IPS-18a (cell line): Measurements from ENCODE around the gene EXOC6.

Experiments
- H3K27ac ChIP-seq: one replicate; pipeline ENCODE4 v1.5.1; 2013; ENCODE audit warnings: low read length
- H3K27me3 ChIP-seq: one replicate; pipeline ENCODE4 v1.6.1; 2013; ENCODE audit warnings: mild to moderate bottlenecking, low read length; ENCODE audit not compliant: control insufficient read depth, insufficient read depth
- H3K36me3 ChIP-seq: one replicate; pipeline ENCODE4 v1.6.1; 2013; ENCODE audit warnings: low read depth, low read length; ENCODE audit not compliant: control insufficient read depth
- H3K4me1 ChIP-seq: one replicate; pipeline ENCODE4 v1.6.1; 2013; ENCODE audit warnings: low read depth, low read length; ENCODE audit not compliant: control insufficient read depth
- H3K4me3 ChIP-seq: one replicate; pipeline ENCODE4 v1.5.1; 2013; ENCODE audit warnings: low read length
- H3K9ac ChIP-seq: one replicate; pipeline ENCODE4 v1.6.1; 2013; ENCODE audit warnings: mild to moderate bottlenecking, low read length, moderate library complexity
- H3K9me3 ChIP-seq: one replicate; pipeline ENCODE4 v1.6.1; 2013; ENCODE audit warnings: low read depth, low read length; ENCODE audit not compliant: control insufficient read depth

EXOC6 gene

GRCh38 chr10:92837456-92837855 is 10.9 kb upstream of the EXOC6 start:
- Histone ChIP-seq H3K9me3 (no peaks in the 10 kb centered on the region), H3K36me3 (no peaks in the 10 kb centered on the region), H3K27me3 (no peaks in the 10 kb centered on the region), H3K4me3 (no peak overlapping the region), H3K9ac (no peak overlapping the region), H3K27ac (no peak overlapping the region), H3K4me1 (no peaks in the 10 kb centered on the region)

- no peaks in the 10 kb centered on the region for H3K9me3 ChIP-seq
- no peaks in the 10 kb centered on the region for H3K36me3 ChIP-seq
- no peak overlapping the region for H3K27ac ChIP-seq
- no peaks in the 10 kb centered on the region for H3K27me3 ChIP-seq
- H3K9ac ChIP-seq, result no peak overlapping the region
- H3K4me3 ChIP-seq, result no peak overlapping the region
- H3K4me1 ChIP-seq, result no peaks in the 10 kb centered on the region
Measured at GRCh38 chr10:92839191-92840085, 8.9 kb upstream of the EXOC6 start.

GRCh38 chr10:92844746-92845145 is 3.6 kb upstream of the EXOC6 start:
- H3K9ac ChIP-seq, result no peak overlapping the region
- no peak overlapping the region for H3K4me3 ChIP-seq
- H3K9me3 ChIP-seq, result no peaks in the 10 kb centered on the region
- H3K27me3 ChIP-seq, result peaks cover 22% of the 10 kb centered on the region
- H3K4me1 ChIP-seq, result peaks cover 4% of the 10 kb centered on the region
- H3K36me3 ChIP-seq, result no peaks in the 10 kb centered on the region
- H3K27ac ChIP-seq, result no peak overlapping the region

DNA sequence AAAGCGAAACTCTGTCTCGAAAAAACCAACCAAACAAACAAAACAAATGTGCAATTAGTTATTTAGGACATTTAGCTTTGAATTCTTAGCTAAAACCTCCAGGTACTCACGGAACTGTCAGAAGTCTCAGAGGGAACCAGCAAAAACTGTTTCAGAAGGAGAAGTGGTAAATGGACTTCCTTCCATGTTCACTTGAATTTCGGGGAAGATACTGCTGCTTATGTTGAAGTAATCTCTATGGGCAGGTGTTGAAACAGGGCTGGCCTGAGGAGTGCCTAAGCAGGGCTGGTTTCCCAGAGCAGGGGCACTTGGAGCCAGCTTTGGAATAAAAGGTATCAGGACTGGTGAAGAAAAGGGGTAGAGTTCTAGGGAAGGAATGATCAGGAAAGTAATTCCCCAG is 2.4 kb upstream of the EXOC6 start:
- Histone ChIP-seq H3K36me3 (no peaks in the 10 kb centered on the region), H3K9me3 (no peaks in the 10 kb centered on the region), H3K27ac (no peak overlapping the region), H3K27me3 (peaks cover 30% of the 10 kb centered on the region), H3K4me3 (no peak overlapping the region), H3K9ac (no peak overlapping the region), H3K4me1 (peaks cover 4% of the 10 kb centered on the region)

DNA sequence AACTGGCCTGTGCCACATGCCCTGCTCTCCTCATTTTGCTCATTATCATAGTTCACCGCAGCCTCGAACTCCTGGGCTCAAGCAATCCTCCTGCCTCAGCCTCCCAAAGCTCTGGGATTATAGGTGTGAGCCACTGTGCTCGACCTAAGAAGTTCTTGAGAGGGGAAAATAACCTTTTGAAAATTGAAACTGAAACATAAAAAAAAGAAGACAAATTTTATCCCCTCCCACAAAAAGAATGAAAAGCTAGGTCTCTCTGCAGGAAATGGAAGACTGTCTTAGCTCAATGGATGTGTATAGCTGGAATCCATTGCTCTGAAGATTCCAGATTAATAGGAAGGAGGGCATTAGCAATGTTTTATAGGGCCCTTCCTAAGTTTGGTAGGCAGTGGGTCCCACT is 2.0 kb upstream of the EXOC6 start:
- Histone ChIP-seq H3K4me1 (peaks cover 4% of the 10 kb centered on the region), H3K9me3 (no peaks in the 10 kb centered on the region), H3K27me3 (peaks cover 30% of the 10 kb centered on the region), H3K9ac (no peak overlapping the region), H3K36me3 (no peaks in the 10 kb centered on the region), H3K27ac (no peak overlapping the region), H3K4me3 (no peak overlapping the region)

DNA sequence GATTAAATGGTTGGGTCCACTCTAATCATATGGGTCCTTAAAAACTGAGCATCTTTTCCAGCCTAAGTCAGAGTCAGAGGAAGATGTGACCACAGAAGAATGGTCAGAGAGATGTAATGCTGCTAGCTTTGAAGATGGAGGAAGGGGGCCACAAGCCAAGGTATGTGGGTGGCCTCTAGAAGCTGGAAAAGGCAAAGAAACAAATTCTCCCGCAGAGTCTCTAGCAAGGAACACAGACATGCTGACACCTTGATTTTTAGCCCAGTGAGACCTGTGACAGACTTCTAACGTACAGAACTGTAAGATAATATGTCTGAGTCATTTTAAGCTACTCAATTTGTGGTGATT is 1.5 kb upstream of the EXOC6 start:
- no peak overlapping the region for H3K27ac ChIP-seq
- no peak overlapping the region for H3K9ac ChIP-seq

GRCh38 chr10:92847202-92847864 is 987 bp upstream of the EXOC6 start:
- Histone ChIP-seq H3K27ac (no peak overlapping the region), H3K27me3 (peaks cover 30% of the 10 kb centered on the region), H3K36me3 (no peaks in the 10 kb centered on the region), H3K9me3 (no peaks in the 10 kb centered on the region), H3K4me1 (peaks cover 4% of the 10 kb centered on the region), H3K9ac (no peak overlapping the region), H3K4me3 (no peak overlapping the region)

More for the DNA sequence above, 1.5 kb upstream of the EXOC6 start:
- H3K36me3 ChIP-seq, result no peaks in the 10 kb centered on the region
- H3K9me3 ChIP-seq, result no peaks in the 10 kb centered on the region
- no peak overlapping the region for H3K4me3 ChIP-seq
- H3K4me1 ChIP-seq, result peaks cover 4% of the 10 kb centered on the region
- peaks cover 30% of the 10 kb centered on the region for H3K27me3 ChIP-seq

- no peaks in the 10 kb centered on the region for H3K9me3 ChIP-seq
- H3K9ac ChIP-seq, result peak overlapping the region; percentile 40
- peaks cover 4% of the 10 kb centered on the region for H3K4me1 ChIP-seq
- peaks cover 30% of the 10 kb centered on the region for H3K27me3 ChIP-seq
- H3K27ac ChIP-seq, result no peak overlapping the region
- H3K4me3 ChIP-seq, result peak overlapping the region; percentile 74
- H3K36me3 ChIP-seq, result no peaks in the 10 kb centered on the region
Measured at GRCh38 chr10:92848037-92848440, 281 bp upstream of the EXOC6 start.

- Histone ChIP-seq H3K9me3 (no peaks in the 10 kb centered on the region), H3K9ac (no peak overlapping the region), H3K27me3 (peaks cover 30% of the 10 kb centered on the region), H3K4me1 (peaks cover 4% of the 10 kb centered on the region), H3K36me3 (no peaks in the 10 kb centered on the region), H3K27ac (no peak overlapping the region), H3K4me3 (peak overlapping the region; percentile 62)
Measured at GRCh38 chr10:92849234-92849525, 860 bp downstream of the EXOC6 start.

- H3K4me3 ChIP-seq, result peak overlapping the region; percentile 62
- peaks cover 30% of the 10 kb centered on the region for H3K27me3 ChIP-seq
- no peaks in the 10 kb centered on the region for H3K9me3 ChIP-seq
- H3K36me3 ChIP-seq, result no peaks in the 10 kb centered on the region
- peaks cover 4% of the 10 kb centered on the region for H3K4me1 ChIP-seq
- H3K27ac ChIP-seq, result no peak overlapping the region
- H3K9ac ChIP-seq, result no peak overlapping the region
Measured at GRCh38 chr10:92849576-92850090, 1.3 kb downstream of the EXOC6 start.

GRCh38 chr10:92850185-92850584 is 1.9 kb downstream of the EXOC6 start:
- Histone ChIP-seq H3K9me3 (no peaks in the 10 kb centered on the region), H3K36me3 (no peaks in the 10 kb centered on the region), H3K27me3 (peaks cover 30% of the 10 kb centered on the region), H3K27ac (no peak overlapping the region), H3K4me3 (no peak overlapping the region), H3K4me1 (peaks cover 4% of the 10 kb centered on the region), H3K9ac (no peak overlapping the region)

DNA sequence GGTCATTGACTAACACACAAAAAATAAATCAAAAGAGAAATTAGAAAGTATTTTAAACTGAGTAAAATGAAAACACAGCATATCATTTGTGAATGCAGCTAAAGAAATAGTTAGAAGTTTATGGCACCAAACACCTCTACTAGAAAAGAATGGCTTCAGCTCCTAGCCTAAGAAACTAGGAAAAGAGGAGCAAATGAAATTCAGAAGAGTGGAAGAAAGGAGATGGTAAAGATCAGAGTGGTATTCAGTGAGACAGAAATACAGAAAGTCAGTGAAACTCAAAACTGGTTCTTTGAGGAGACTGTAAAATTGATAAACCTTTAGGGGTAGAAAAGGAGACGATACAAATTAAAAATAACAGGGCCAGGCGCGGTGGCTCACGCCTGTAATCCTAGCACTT is 2.7 kb downstream of the EXOC6 start:
- Histone ChIP-seq H3K27me3 (peaks cover 30% of the 10 kb centered on the region), H3K36me3 (no peaks in the 10 kb centered on the region)

More for the DNA sequence above, 2.7 kb downstream of the EXOC6 start:
- no peak overlapping the region for H3K4me3 ChIP-seq
- H3K27ac ChIP-seq, result no peak overlapping the region
- peaks cover 4% of the 10 kb centered on the region for H3K4me1 ChIP-seq
- H3K9me3 ChIP-seq, result no peaks in the 10 kb centered on the region
- no peak overlapping the region for H3K9ac ChIP-seq
